Colonic mucosa (tissue), 4 donors: ENCODE data around the gene CCDC178. TPM values are rescaled to one million over a fixed set of nuclear protein-coding genes. Genes with fewer than 3 reads are reported as not detected.

ENCODE experiments used
- DNase-seq: peaks from one replicate; pipeline ENCODE4 v3.0.0-alpha.2; 2020
- H3K27ac ChIP-seq: fragments of 200-600 bp; one replicate; pipeline ENCODE4 v1.8.0; 2021
- H3K27me3 ChIP-seq: fragments of 200-600 bp; one replicate; pipeline ENCODE4 v1.8.0; 2021
- H3K36me3 ChIP-seq: fragments of 200-600 bp; one replicate; pipeline ENCODE4 v1.8.0; 2021
- H3K4me1 ChIP-seq: fragments of 200-600 bp; one replicate; pipeline ENCODE4 v1.8.0; 2021; ENCODE audit warnings: mild to moderate bottlenecking
- H3K4me3 ChIP-seq: fragments of 200-600 bp; one replicate; pipeline ENCODE4 v1.8.0; 2021
- H3K9ac ChIP-seq, 2 donors: one replicate each; pipeline ENCODE4 v1.7.0; 2013; ENCODE audit warnings: control low read depth in 2 of 2, low read depth in 2 of 2, low read length in 2 of 2
- H3K9me3 ChIP-seq: fragments of 200-600 bp; one replicate; pipeline ENCODE4 v1.8.0; 2021
- intact Hi-C: fragments of 100-400 bp; cut with DNase I; formaldehyde crosslinking; loops from one replicate; pipeline ENCODE4 v1.14.1; 2022
- total RNA-seq, 2 donors: library from RNA; stranded (reverse); fragmentation: NEBNext Ultra II Directional in 1 of 2; extraction: Animal tissue kit (Norgen Biotek cat#: 25700) in 1 of 2; gene quantifications; one replicate each; pipeline ENCODE4 v1.2.1, GENCODE V29; 2021
- TF ChIP-seq, protein P1 (sequence below): fragments of 200-600 bp; IDR thresholded peaks from one replicate; pipeline ENCODE4 v1.8.0; 2022; ENCODE audit warnings: antibody characterized with exemption, mild to moderate bottlenecking
- donor health status: healthy.
- donor health status: DM: no; HTN: no; CAD: no.
- donor health status: DM: no; HTN: no; CAD: no.

CCDC178 gene
- total RNA-seq, 2 donors from 2014 or later: not detected

DNA sequence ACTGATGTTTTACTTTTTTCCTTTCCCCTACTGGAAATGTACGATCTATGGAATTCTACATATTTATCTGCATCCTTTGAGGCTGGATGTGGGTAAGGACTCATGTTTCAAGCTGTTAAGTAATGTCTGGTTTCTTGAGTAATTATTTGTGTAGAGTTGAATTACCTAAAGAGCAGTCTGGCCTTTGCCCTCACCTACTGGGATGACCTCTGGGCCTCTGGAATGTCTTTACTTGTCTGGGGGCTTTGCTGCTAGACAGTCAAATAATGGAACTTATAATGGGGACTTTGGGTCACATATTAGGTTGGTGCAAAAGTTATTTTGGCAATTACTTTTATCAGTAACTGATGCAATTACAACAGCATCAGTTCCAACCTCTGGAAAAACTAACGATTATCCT is 244.7 kb downstream of the CCDC178 start:
- Histone ChIP-seq H3K4me1 (no peaks in the 10 kb centered on the region), H3K27me3 (no peaks in the 10 kb centered on the region), H3K9me3 (no peaks in the 10 kb centered on the region), H3K9ac (no peak overlapping the region), H3K36me3 (no peaks in the 10 kb centered on the region), H3K4me3 (no peak overlapping the region), H3K27ac (no peak overlapping the region)
- TF ChIP-seq, protein P1, sequence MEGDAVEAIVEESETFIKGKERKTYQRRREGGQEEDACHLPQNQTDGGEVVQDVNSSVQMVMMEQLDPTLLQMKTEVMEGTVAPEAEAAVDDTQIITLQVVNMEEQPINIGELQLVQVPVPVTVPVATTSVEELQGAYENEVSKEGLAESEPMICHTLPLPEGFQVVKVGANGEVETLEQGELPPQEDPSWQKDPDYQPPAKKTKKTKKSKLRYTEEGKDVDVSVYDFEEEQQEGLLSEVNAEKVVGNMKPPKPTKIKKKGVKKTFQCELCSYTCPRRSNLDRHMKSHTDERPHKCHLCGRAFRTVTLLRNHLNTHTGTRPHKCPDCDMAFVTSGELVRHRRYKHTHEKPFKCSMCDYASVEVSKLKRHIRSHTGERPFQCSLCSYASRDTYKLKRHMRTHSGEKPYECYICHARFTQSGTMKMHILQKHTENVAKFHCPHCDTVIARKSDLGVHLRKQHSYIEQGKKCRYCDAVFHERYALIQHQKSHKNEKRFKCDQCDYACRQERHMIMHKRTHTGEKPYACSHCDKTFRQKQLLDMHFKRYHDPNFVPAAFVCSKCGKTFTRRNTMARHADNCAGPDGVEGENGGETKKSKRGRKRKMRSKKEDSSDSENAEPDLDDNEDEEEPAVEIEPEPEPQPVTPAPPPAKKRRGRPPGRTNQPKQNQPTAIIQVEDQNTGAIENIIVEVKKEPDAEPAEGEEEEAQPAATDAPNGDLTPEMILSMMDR: no peak
- DNase-seq: no peak
- intact Hi-C loops: no loop called here

DNA sequence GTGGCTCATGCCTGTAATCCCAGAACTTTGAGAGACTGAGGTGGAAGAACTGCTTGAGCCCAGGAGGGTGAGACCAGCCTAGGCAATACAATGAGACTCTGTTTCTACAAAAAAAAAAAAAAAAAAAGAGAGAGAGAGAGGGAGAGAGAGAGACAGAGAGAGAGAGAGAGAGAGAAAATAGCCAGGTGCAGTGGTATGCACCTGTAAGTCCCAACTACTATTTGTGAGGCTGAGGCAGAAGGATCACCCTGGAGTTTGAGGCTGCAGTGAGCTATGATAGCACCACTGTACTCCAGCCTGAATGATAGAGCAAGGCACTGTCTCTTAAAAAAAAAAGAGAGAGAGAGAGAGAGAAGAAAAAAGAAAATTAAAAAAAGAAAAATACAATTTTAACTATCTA is 245.7 kb downstream of the CCDC178 start:
- Histone ChIP-seq H3K36me3 (no peaks in the 10 kb centered on the region), H3K4me3 (no peak overlapping the region), H3K4me1 (no peaks in the 10 kb centered on the region), H3K27me3 (no peaks in the 10 kb centered on the region), H3K9ac (no peak overlapping the region), H3K9me3 (no peaks in the 10 kb centered on the region), H3K27ac (no peak overlapping the region)
- DNase-seq: no peak
- intact Hi-C loops: no loop called here
- TF ChIP-seq, protein P1: no peak

DNA sequence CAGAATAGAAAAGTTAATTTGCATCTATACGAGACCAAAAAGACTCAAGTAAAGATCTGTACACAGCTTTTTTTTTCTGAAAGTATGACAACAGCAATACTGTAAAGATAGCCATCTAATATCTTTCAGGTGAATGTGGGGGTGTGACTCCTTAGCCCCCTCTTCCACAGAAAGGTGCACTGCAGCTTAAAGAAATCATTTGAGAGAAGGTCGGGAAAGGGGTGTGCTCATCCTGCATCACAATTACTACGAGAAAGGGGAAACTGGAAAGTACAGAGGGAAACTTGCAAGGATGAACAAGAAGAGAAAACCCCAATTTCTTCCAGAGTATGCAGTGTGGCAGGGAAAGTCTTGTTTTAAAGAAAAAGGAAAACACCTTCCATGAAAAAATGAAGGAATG is 255.6 kb downstream of the CCDC178 start:
- H3K4me3 ChIP-seq: no peak overlapping the region
- DNase-seq: no peak
- H3K4me1 ChIP-seq: no peaks in the 10 kb centered on the region
- TF ChIP-seq, protein P1: no peak
- H3K27ac ChIP-seq: no peak overlapping the region
- H3K27me3 ChIP-seq: no peaks in the 10 kb centered on the region
- H3K36me3 ChIP-seq: no peaks in the 10 kb centered on the region
- intact Hi-C loops: no loop called here
- H3K9me3 ChIP-seq: no peaks in the 10 kb centered on the region
- no peak overlapping the region for H3K9ac ChIP-seq

DNA sequence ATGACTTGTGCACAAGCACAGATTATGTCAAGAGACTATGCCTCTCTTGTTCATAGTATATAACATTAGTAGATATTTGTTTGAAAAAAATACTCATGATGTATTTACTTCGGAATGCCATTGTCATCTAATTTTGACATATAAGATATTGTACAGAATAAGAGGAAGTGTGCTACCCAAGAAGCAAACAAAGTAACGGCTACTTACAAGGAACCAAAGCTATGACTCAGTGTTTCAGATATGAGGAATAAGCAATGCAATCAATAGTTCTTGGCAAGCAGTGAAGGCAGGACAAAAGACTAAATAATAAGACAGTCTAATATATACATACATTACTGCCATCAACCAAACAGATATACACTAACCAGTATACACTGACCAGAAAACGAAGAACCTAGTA is 256.3 kb downstream of the CCDC178 start:
- H3K4me3 ChIP-seq: no peak overlapping the region
- no peak overlapping the region for H3K9ac ChIP-seq
- no peak overlapping the region for H3K27ac ChIP-seq
- no peaks in the 10 kb centered on the region for H3K9me3 ChIP-seq
- intact Hi-C loops: no loop called here
- DNase-seq: no peak
- no peaks in the 10 kb centered on the region for H3K36me3 ChIP-seq
- no peaks in the 10 kb centered on the region for H3K4me1 ChIP-seq
- TF ChIP-seq, protein P1: no peak
- no peaks in the 10 kb centered on the region for H3K27me3 ChIP-seq

DNA sequence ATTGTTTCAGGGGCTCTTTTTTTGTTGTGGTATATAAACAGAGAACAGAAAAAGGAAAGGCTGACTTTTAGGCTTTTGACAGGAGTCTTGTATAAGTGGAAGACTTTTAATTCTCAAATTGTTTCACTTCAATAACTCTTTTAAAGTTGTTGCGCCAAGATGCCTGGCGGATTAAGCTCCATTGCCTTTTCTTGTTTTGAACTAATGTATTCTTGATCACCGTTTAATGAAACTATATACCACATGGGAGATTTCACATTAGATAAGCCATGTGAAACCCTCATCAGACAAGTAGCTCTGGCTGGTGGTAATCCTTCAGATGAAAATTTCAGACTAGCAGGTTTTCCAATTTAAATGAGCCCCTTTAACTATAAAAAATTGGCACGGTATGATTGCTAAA is 257.4 kb downstream of the CCDC178 start:
- intact Hi-C loops: no loop called here
- TF ChIP-seq, protein P1: no peak

DNA sequence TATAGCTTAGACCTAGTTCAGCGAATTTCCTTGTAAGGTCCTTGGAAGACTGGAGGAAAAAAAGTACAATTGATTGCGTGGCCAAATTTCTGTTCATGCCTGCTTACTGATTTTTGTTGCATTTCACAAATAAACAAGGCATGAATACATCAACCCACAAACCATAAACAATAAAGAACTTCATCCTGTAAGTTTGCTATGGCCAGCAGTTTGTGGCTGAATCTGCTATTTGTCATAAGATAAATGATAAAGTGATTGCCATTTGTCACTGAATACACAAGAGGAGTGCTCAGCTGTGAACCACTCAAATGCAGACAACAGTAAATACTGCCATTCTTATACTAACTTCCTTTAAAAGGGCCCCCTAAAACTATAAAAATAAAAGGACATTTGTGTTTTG is 259.5 kb downstream of the CCDC178 start:
- intact Hi-C loops: no loop called here
- no peaks in the 10 kb centered on the region for H3K27me3 ChIP-seq
- no peaks in the 10 kb centered on the region for H3K9me3 ChIP-seq
- no peak overlapping the region for H3K27ac ChIP-seq
- no peaks in the 10 kb centered on the region for H3K36me3 ChIP-seq
- TF ChIP-seq, protein P1: no peak
- H3K4me3 ChIP-seq: no peak overlapping the region
- H3K9ac ChIP-seq: no peak overlapping the region
- DNase-seq: no peak
- H3K4me1 ChIP-seq: no peaks in the 10 kb centered on the region

More for the DNA sequence above, 257.4 kb downstream of the CCDC178 start:
- H3K36me3 ChIP-seq: no peaks in the 10 kb centered on the region
- no peaks in the 10 kb centered on the region for H3K4me1 ChIP-seq
- no peaks in the 10 kb centered on the region for H3K27me3 ChIP-seq
- no peak overlapping the region for H3K9ac ChIP-seq
- H3K4me3 ChIP-seq: no peak overlapping the region
- H3K9me3 ChIP-seq: no peaks in the 10 kb centered on the region
- no peak overlapping the region for H3K27ac ChIP-seq
- DNase-seq: no peak
